HG03108 (cell line): ENCODE results near the gene SHCBP1L.

Experiments
- ATAC-seq: cut with Tn5 transposase; IDR thresholded peaks from one replicate; pipeline ENCODE4 v1.9.1; 2021; ENCODE audit warnings: moderate library complexity; ENCODE audit not compliant: unreplicated experiment

The SHCBP1L gene

GRCh38 chr1:182897696-182898095, 55.3 kb downstream of the SHCBP1L start:
- no peak for ATAC-seq

GRCh38 chr1:182890927-182891610, 61.9 kb downstream of the SHCBP1L start:
- ATAC-seq, result no peak

DNA sequence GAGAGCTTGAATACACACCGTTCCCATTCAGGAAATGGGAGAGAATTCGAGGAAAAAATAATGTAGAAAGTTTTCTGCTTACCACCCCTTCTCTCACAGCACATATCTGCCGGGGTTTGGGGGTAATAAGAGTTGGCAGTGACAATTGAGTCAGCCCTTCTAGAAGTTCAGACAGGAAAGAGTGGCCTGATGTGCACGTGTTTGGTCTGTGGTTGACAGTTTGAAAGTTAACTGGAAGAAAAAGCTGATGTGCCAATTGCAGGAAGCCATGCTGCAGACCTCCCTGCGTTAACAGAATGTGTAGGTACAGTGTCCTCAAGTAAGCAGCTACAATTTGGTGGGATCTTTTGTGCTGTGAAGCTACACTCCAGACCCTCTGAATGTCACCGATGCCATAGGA, 63.0 kb downstream of the SHCBP1L start:
- no peak for ATAC-seq

DNA sequence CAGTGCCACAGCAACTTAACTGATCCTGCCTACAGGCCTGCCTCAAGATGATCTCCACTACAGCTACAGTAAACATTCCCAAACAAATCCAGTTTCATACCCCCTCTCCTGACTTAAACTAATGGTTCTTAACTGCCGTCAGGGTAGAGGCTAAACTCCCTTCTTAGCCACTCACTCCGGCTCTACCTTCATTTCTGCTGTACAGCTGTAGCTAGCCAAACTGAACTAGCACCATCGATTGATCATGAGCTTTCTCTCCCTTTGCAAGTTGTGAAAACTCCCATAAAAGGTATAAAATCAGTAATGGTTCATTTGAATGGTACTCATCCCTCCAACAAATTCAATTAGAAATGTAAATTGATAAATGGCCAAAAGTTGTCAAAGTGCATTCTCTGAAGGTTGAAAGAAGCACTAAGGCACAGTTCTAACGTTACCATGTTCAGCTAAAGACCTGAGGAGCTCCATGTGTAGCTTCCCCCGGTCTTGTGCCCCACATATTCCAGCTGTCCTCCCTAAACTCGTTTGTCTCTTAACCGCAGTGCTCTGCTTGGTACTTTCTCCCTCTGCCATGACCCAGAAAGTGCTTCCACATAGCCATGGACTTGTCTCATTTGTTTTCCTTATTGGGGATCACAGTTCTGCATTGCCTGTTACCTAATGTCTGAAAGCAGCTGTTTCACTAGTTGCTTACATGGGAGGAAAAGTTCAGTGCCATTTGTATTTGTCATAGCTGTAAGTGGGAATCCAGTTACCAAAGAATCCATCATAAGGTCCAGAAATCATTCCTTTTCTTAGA, 64.0 kb downstream of the SHCBP1L start:
- no peak for ATAC-seq

DNA sequence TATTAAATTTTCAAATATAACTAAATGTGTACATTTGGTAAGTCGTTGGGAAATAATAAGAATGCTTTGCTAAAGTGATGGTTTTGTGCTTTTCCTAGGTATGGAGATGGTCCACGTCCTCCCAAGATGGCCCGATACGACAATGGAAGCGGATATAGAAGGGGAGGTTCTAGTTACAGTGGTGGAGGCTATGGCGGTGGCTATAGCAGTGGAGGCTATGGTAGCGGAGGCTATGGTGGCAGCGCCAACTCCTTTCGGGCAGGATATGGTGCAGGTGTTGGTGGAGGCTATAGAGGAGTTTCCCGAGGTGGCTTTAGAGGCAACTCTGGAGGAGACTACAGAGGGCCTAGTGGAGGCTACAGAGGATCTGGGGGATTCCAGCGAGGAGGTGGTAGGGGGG, 66.0 kb downstream of the SHCBP1L start:
- ATAC-seq, result no peak

DNA sequence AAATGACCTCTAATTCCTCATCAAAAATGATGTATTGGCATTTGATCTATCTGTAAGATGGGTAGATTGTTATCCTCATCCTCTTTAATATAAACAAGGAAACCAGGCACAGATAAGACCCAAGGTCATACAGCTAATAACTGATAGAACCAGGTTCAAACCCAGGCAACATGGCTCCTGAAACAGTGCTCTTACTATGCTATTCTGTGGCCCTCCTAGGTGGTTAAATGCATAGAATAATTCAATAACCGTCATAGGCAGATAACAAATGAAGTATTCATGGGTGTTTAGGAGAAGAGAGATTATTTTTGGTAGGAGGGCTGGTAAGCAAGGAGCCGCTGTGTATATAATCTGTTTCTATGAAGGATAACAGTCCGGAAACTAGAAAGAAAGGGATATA, 67.4 kb downstream of the SHCBP1L start:
- no peak for ATAC-seq

DNA sequence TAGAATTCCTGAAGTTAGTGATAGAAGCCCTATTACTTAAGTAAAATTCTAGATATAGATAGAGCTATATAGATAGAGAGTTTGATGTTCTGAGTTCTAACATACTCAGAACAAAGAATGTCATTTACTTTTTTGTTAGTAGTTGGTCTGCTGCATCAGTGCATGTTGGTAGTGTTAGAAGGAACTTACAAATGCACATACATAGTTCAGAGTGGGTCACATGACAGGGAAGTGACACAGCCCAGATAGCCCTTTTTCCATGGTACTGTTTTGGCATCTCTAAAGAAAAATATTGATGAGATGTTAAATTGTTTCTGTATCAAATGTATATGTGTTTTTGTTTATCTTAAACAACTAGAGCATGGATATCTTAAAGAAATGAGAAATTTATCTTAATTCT, 68.1 kb downstream of the SHCBP1L start:
- ATAC-seq, result no peak

DNA sequence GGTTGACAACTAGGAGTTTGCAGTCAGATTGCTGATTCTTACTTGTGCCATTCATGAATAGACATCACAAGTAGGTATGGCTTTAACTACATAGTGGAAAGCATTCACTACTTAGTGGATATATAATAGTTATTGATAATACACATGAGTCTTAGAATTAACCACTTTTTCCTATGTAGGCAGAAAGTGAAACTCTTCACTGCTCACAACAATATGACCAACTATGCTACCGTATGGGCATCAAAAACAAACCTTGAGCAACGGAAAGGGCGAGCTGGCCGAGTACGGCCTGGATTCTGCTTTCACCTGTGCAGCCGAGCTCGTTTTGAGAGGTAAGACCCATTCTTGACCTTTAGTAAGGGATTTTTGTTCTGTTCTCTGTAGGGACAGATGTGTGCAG, 75.1 kb downstream of the SHCBP1L start:
- ATAC-seq, result no peak

GRCh38 chr1:182877331-182877730, 75.6 kb downstream of the SHCBP1L start:
- no peak for ATAC-seq

DNA sequence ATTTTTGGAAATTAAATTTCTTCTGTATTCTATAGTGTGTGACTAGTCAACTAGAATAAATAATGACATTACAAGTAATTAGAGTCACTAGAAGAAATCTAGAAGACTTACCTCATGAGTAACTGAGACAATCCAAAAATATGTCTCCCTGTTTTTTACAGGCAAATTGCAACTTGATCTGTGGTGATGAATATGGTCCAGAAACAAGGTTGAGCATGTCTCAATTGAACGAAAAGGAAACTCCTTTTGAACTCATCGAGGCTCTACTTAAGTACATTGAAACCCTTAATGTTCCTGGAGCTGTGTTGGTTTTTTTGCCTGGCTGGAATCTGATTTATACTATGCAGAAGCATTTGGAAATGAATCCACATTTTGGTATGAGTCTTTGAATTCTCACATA, 77.1 kb downstream of the SHCBP1L start:
- ATAC-seq, result no peak

- no peak for ATAC-seq
Measured at GRCh38 chr1:182872881-182873280, 80.1 kb downstream of the SHCBP1L start.

DNA sequence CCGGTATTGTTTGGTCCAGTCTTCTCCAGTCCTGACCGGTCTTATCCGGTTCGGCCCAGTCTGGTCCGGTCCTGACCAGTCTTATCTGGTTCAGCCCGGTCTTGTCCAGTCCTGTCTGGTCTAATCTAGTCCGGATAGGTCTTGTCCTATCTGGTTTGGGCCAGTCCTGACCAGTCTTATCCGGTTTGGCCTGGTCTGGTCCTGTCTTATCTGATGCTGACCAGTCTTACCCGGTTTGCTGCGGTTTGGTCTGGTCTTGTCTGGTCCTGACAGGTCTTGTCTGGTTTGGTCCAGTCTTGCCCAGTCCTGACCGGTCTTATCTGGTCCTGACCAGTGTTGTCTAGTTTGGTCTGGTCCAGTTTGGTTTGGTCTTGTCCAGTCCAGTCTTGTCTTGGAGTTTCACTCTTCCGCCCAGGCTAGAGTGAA, 83.7 kb downstream of the SHCBP1L start:
- ATAC-seq, result no peak

DNA sequence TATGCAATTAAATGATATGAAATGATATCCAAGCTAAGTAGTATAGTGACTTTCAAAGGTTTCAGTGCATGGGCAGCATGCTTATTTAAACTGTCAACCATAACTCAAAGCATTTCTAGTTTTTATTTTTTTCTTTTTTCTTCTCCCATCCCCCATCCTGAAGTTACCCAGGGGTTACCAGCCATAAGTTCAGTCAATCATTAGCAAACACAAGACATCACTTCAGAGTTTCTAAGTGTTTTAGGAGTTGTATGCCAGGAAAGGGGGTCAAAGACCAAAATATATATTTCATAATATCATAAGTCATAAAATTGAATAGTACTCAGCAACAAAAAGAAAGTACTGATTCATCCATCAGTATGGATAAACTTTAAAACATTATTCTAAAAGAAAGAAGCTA, 85.1 kb downstream of the SHCBP1L start:
- ATAC-seq, result no peak

GRCh38 chr1:182863940-182864339, 89.0 kb downstream of the SHCBP1L start:
- no peak for ATAC-seq

- ATAC-seq, result no peak
Measured at GRCh38 chr1:182862827-182863226, 90.1 kb downstream of the SHCBP1L start.

DNA sequence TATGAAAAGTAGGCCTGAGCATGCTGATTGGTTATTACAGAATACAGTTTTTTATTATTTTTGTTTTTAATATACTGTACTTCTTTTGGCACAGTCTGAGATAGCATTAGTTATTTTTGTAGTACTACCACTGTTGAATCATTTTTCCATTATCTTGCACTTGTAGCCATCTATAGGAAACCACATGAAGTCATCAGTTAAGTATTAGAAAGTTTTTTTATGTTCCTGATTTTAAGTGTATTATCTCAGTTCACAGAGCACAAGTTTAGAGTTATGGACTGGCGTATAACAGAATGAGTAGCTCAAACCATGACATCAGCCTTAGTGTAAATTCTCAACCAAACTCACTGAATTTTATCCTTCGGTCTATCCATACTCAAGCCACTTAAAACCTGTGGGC, 91.0 kb downstream of the SHCBP1L start:
- ATAC-seq, result no peak

GRCh38 chr1:182860658-182861057, 92.3 kb downstream of the SHCBP1L start:
- ATAC-seq, result no peak

GRCh38 chr1:182857212-182857611, 95.8 kb downstream of the SHCBP1L start:
- ATAC-seq, result no peak

DNA sequence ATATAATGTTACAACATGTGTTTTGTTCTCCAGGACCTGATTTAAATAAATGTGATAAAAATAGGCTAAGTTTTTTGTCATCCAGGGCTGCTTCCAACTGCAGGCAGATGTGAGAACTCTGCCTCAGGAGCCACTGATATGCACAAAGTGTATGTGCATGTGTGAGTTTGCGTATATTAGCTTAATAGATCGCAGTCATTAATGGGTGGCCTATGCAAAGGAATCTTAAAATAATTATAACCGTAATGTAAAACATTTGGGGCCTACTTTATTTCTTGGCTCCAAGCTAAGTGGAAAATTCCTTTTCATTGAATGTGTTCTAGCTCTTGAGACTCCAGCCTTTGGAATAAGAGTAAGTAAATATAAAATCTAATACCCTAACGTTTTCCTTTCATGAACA, 97.1 kb downstream of the SHCBP1L start:
- no peak for ATAC-seq

GRCh38 chr1:182851825-182852224, 101.1 kb downstream of the SHCBP1L start:
- no peak for ATAC-seq

GRCh38 chr1:182850319-182850718, 102.6 kb downstream of the SHCBP1L start:
- ATAC-seq, result no peak
